GM19025 (cell line): ENCODE measurements around the gene ADAMTS3.

Experiments
- ATAC-seq: cut with Tn5 transposase; IDR thresholded peaks from one replicate; pipeline ENCODE4 v1.9.1; 2021; ENCODE audit warnings: mild to moderate bottlenecking, low read depth, moderate library complexity; ENCODE audit not compliant: unreplicated experiment

ADAMTS3 gene

DNA sequence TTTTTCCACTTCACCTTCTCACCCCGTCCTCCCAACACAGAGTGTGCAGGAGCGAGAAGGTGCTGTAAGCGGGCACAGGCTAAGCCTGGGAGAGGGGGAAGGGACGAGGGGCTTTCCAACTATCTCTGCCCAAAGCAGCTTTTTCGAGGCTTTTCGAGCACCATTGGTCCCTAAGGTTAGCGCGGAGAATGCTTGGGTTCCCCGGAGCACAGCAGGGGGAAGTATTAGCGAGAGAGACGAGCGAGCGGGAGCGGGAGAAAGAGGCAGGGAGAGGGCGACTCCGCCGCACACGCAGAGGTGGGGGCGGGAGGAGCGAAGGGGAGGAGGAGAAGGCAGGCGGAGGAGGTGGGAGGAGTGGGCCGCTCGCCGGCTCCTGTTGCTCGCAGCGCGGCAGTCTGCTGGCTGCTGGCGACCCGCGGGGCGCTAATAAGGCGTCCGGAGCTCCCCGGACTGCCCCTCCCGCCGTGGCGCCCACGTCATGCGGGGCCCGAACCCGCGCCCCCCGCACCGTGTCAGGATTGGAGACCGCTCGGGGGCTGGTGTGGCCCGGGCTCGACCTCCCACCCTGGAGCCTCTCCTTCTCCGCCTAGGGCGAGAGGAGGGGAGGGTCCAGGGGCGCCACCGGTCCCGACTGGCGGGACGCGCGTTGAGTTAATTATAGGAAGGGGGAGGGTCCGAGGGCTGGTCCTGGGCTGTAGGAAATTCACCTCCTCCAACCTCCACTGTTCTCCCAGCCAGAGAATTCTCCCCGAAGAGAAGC is at the start of gene ADAMTS3:
TSS of gene ADAMTS3 (minus strand) at position 263 of the 760 bp plus-strand sequence. CDS start 459 bp downstream, outside the sequence.
- no peak for ATAC-seq

DNA sequence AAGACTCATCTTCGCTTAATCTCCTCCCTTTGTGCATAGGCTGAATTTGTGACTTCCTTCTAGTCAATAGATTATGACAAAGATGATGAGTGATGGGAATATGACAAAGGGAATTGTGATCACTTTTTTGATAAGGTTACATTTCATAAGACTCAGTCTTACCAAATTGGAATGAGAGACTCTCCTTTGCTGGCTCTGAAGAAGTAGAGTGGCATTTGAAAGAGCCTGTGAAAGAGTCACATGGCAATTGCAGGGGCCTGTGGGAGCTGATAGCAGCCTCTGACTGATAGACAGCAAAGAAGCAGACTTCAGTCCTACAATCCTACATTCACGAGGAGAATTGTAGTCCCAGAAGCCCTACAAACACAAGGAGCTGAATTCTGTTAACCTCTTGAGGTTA is 44.9 kb upstream of the ADAMTS3 start:
- ATAC-seq: no peak

DNA sequence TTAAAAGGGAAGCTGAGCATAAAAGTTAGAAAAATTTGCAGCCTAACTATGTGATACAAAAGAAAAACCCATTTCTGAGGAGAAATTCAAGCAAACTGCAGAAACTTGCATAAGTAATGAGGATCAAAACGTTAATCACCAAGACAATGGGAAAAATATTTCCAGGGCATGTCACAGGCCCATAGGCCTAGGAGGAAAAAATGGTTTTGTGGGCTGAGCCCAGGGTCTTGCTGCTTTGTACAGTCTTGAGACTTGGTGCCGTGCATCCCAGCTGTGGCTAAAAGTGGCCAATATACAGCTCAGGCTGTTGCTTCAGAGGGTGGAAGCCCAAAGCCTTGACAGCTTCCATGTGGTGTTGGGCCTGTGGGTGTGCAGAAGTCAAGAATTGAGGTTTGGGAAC is 37.7 kb upstream of the ADAMTS3 start:
- no peak for ATAC-seq

GRCh38 chr4:72604324-72604723 is 35.3 kb upstream of the ADAMTS3 start:
- no peak for ATAC-seq

- ATAC-seq: no peak
Observed at GRCh38 chr4:72602396-72603376, 33.7 kb upstream of the ADAMTS3 start.

DNA sequence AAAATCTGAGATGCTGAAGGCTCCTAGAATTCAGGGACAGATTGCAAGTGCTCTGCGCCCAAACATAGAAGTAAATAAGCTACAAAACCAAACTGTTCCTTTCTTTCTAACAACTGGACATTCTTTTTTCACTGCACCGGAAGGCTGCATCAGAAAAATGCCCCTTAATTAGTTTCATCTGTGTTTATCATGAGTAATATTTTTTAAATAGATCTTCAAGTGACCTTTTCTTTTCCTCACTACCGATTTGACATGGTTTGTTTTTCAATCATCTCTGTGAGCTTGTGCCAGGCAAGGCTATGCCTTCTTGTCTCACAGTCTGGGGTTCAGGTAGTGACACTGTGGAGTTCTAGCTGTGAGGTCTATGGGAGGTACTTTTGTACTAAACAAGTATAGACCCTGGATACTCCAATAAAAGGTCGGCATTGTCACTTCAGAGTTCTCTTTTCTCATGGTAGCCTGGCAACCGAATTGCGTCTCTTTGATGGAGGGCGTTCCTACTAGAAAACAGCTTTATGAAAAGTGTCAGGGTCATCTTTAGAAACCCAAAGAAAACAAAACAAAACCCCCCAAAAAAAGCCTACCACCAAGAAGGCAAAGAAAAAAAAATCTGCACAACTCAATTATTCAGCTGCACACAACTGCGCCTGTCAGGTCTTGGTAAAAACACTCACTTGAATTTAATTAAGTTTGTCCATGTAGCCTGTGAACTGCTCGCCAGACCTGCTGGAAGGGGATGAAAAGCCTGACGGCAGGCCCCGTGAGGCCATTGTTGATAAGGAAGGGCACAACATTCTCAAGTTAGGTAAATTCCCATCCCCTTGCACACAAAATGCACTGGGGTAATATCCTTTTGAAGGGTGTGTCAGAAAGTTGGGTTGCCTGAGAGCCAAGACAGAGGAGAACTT is 22.8 kb upstream of the ADAMTS3 start:
- no peak for ATAC-seq

DNA sequence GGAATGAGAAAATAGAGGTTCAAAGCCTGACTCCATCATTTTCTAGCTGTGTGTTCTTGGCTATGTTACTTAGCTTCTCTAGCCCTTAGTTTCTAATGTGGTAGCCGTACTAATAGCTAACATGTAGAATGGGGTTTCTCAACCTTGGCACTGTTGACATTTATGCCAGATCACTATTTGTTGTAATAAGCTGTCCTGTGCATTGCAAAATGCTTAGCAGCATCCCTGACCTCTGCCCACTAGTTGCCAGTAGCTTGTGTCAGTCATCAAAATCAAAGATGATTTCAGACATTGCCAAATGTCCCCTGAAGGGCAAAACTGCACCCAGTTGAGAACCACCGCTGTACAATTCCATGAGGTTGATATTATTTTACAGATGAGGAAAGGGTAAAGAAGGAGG is 18.3 kb upstream of the ADAMTS3 start:
- no peak for ATAC-seq

GRCh38 chr4:72582853-72583252 is 13.8 kb upstream of the ADAMTS3 start:
- ATAC-seq: no peak

DNA sequence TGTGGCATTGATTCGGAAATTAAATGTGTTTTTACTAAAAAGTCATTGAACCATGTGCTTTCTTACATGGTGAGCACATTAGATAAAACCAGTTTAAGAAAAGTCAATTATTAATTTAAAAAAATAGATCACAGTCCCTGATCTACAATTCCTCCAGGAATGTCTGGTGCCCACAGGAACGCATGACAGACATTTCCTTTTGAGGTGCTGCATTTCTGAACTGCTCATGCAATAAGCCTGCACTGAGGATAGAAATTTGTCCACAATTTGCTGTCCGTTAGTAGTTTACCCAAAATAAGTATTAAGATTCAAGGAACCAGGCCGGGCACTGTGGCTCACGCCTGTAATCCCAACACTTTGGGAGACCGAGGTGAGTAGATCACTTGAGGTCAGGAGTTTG is 8.2 kb upstream of the ADAMTS3 start:
- no peak for ATAC-seq

DNA sequence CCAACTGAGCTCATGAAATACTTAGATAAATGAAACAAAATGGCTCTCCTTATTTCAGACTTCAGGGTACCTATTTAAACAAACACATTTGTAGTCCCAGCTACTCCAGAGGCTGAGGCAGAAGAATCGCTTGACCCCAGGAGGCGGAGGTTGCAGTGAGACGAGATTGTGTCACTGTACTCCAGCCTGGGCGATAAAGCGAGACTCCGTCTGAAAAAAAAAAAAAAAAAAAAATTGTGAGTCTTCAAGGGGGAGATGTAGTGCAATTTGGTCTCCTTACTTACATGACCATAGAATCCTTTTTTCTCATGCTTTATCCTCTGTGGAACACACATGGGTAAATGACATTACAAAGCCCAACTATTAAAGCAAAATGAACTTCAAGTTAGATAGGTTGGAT is 2.3 kb upstream of the ADAMTS3 start:
- no peak for ATAC-seq

DNA sequence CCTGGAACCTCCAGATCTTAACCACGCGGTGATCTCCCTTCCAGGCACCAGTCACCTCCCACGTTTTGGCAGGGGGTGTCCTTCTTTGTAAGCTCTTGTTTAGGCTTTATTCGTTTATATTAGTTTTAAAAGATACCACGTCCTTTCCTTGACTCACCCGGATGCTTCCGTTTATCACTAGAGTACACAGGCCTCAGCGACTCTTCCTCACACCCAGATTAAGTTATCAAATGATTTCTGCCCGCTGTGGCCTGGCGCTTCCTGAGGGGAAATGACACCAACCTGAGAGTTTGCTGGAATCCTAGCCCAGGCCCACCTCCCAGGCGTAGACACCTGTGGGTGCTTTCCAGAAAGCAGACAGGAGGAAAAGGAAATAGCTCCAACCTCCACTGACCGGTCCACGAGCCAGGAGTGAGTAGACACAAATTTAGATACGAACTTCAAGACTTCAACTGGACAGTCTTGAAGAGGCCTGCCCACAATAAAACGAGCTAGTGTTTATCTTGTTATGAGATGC is 756 bp upstream of the ADAMTS3 start:
- ATAC-seq: no peak

GRCh38 chr4:72567821-72568675 is 973 bp downstream of the ADAMTS3 start:
- ATAC-seq: no peak

GRCh38 chr4:72567036-72567435 is 2.0 kb downstream of the ADAMTS3 start:
- ATAC-seq: no peak

GRCh38 chr4:72566464-72566972 is 2.5 kb downstream of the ADAMTS3 start:
- no peak for ATAC-seq

GRCh38 chr4:72564789-72565188 is 4.2 kb downstream of the ADAMTS3 start:
- no peak for ATAC-seq

DNA sequence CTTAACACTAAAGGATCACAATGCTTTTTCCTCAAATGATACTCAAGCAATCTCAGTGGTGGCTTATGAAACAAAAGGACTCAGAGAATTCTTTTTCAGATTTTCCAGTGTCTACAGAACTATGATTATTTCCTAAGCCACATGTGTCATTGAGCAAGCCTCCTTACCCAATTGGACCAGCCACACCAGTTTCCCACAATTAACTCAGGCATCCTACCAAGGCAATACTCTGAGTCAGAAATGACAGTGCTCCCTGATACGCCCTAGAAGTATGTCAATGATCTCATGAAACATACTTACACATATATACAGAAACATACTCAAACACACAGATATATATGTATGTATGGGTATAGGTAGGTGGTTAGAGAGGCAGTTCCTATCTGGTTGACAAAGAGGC is 4.8 kb downstream of the ADAMTS3 start:
- ATAC-seq: no peak

DNA sequence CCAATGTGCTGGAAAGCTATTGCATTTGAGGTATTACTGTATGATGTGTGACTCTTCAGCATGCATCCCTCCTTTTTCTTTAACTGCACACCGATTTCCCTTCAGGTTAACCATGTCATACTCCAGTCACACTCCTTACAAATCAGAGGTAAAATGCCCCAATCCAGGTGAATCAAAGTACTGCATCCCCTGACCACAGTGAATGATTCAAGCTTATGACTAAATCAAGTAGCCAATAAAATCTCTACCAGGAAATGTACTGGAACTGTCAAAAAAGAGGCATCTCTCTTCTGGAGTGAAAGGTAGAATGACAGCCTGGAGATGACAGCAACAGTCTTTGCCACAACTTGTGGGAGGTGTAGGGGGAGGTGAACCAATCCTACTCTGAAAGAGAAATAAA is 10.4 kb downstream of the ADAMTS3 start:
- ATAC-seq: no peak

DNA sequence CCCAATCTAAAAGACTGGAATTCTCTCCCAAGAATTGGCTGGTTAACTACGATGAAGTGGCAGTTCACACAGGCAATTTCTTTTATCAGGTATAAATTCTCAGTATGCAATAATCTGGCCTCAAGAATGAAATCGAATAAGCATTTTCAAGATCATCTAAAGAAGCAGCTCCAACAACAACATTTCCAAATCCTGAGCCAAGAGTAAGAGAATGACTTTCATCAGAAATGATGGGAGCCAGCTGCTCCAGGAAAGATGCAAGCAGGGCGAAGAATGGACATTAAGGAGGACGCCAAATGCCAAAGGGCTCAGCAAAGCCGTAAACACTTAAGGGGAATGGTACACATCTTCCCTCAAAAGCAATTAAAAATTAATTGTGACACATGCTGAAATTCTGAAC is 12.0 kb downstream of the ADAMTS3 start:
- no peak for ATAC-seq

DNA sequence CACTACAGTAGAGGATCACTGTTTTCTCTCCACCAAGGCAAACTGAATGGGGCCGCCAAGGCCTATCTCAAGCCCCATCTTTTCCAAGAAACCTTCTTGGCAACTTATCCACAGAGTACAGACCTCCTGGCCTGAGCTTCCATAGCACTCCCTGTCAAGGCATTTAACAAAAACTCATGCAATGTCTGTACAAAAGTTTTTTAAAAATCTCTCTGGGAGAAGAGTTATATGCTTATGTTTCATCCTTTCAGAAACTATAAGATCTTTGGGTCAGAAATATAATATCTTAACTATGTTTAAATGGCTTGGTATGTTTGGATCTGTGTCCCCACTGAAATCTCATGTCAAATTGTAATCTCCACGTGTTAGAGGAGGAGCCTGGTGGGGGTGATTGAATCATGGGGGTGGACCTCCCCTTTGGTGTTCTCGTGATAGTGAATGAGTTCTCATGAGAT is 13.6 kb downstream of the ADAMTS3 start:
- no peak for ATAC-seq
